C4-2B (cell line): ENCODE measurements around the gene SLC29A3.
"Not testable (repeated sequence)": the region's sequence is repeated elsewhere in the genome, so short reads cannot be mapped to it uniquely, and the experiment has no call there.

ENCODE experiments used
- H3K27ac ChIP-seq: fragments of 450-650 bp; 2 replicates; pipeline ENCODE4 v1.5.1; 2017
- CTCF ChIP-seq: fragments of 450-650 bp; conservative IDR thresholded peaks from 2 replicates; pipeline ENCODE4 v1.5.1; 2017; ENCODE audit warnings: mild to moderate bottlenecking
- ZFX ChIP-seq: fragments of 450-650 bp; IDR thresholded peaks from 2 replicates; pipeline ENCODE4 v1.6.1; 2017

Gene SLC29A3

GRCh38 chr10:71296086-71296485 lies 23.0 kb upstream of the SLC29A3 start:
- no peak overlapping the region for H3K27ac ChIP-seq
- TF ChIP-seq CTCF: no peak
- no peak for TF ChIP-seq ZFX

DNA sequence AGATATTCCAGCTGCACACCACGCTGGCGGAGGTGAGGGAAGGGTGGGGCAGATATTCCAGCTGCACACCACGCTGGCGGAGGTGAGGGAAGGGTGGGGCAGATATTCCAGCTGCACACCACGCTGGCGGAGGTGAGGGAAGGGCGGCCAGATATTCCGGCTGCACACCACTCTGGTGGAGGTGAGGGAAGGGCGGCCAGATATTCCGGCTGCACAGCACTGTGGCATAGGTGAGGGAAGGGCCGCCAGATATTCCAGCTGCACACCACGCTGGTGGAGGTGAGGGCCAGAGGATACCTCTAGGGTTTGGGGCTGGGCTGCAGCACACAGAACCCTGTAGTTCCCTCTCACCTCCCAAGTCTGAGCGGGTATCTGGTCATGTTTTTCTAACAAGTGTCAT lies 22.2 kb upstream of the SLC29A3 start:
- not testable (repeated sequence) for H3K27ac ChIP-seq

GRCh38 chr10:71297343-71297742 lies 21.7 kb upstream of the SLC29A3 start:
- no peak overlapping the region for H3K27ac ChIP-seq
- TF ChIP-seq ZFX: no peak
- no peak for TF ChIP-seq CTCF

GRCh38 chr10:71299071-71299785 lies 19.8 kb upstream of the SLC29A3 start:
- no peak overlapping the region for H3K27ac ChIP-seq
- no peak for TF ChIP-seq CTCF
- TF ChIP-seq ZFX: no peak

DNA sequence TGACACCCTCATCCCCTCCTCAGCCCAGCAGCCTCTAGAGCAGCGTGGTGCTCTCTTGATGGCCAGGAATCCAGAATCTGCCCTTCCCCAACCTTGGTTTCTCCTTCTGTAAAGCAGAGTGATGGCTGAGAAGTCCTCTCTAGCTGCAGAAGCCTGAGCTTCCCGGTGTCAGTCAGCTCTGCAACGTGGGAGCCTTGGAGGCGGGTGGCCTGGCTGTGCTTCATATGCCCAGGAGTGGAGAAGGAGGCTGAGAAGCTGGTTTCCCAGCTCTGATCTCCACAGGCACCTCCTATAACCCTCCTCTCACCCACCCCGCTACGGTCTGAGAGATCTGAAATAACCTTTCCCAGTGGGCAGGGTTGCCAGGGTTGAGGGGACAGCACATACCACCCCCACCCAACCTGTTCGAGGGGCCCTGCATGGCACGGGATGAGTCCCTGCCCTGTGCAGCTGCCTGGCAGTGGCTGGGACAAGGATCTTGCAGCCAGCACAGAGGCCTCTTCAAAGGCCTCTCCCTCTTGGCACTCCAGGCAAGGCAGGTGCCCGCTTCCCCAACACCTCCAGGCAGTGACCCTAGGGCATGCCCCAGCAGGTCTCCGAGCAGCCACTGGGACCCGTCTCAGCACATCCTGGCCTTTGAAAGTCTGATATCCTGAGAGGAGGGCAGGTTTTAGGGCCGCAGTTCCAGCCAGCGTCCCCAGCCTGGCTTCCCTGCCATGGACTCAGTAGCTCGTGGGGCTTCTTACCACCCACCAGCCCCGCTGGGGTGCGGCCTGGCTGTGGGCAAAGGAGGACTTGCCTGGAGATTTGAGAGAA lies 18.3 kb upstream of the SLC29A3 start:
- no peak for TF ChIP-seq CTCF
- H3K27ac ChIP-seq: no peak overlapping the region

- TF ChIP-seq CTCF: no peak
- no peak for TF ChIP-seq ZFX
- H3K27ac ChIP-seq: no peak overlapping the region
Measured at GRCh38 chr10:71301371-71301916, 17.6 kb upstream of the SLC29A3 start.

DNA sequence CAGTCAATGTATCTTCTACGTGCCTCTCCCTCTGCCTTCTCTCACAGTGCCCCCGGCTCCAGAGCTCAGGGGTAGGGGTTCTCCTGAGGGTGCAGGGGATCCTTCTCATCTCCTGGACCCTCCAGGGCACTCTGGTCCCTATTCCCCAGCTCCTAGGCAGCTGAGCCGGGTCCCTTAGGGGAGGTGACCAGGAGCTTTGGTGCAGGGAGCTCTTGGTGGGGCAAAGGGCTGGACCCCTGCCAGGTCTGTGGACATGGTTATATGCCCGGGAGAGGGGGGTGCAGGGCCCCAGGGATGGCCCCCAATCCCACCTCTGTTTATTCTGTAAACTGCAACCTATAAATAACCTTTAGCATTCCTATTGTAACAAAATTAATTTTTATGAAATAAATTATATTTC lies 16.6 kb upstream of the SLC29A3 start:
- TF ChIP-seq ZFX (no peak), CTCF (no peak)
- no peak overlapping the region for H3K27ac ChIP-seq
